GM19324 (cell line): Measurements from ENCODE around the gene TNPO1.
"Not testable (repeated sequence)": the region's sequence is repeated elsewhere in the genome, so short reads cannot be mapped to it uniquely, and the experiment has no call there.

Experiments used
- ATAC-seq: cut with Tn5 transposase; IDR thresholded peaks from one replicate; pipeline ENCODE4 v1.9.1; 2021; ENCODE audit warnings: mild to moderate bottlenecking, moderate library complexity; ENCODE audit not compliant: unreplicated experiment, low FRiP score

Gene TNPO1

DNA sequence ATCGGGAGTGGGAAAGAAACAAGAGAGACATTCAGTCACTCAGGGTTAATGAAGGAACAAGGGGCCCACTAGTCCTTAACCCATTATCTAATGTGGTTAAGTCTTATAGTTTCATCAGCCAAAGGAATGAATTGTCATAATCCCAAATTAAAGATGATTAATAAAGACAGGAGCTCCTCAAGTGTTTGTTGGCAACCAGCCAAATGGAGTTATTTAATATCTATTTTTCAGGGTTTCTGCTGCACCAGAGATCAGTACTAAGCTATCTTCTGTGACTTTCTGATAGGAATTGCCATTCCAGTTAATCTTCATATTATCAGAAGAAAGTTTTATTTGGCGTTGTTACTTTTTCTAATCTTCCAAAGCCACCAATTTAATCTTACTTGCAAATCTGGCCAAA is 105.4 kb downstream of the TNPO1 start:
- no peak for ATAC-seq

- no peak for ATAC-seq
These were observed 106.0 kb downstream of the TNPO1 start for GRCh38 chr5:72922422-72922821.

- ATAC-seq: no peak
These were observed 109.0 kb downstream of the TNPO1 start for GRCh38 chr5:72925336-72926010.

DNA sequence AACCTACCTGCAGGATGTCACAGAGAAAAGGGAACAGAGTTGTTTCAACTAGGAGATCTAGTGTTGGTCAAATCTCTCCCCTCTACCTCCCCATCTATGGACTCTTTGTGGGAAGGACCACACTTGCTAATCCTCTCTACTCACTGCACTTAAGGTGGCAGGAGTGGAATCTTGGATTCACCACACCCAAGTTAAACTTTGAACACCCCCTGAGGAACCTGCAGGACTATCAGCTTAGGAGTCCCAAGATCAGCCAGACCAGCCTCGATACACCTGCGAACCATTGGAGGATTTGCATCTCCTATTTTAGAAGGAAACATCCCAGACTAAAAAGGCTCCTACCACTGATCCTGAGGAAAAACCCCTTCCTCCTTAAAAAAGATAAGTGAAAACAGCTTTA is 116.2 kb downstream of the TNPO1 start:
- ATAC-seq: not testable (repeated sequence)

GRCh38 chr5:72934953-72935725 is 118.7 kb downstream of the TNPO1 start:
- ATAC-seq: not testable (repeated sequence)

DNA sequence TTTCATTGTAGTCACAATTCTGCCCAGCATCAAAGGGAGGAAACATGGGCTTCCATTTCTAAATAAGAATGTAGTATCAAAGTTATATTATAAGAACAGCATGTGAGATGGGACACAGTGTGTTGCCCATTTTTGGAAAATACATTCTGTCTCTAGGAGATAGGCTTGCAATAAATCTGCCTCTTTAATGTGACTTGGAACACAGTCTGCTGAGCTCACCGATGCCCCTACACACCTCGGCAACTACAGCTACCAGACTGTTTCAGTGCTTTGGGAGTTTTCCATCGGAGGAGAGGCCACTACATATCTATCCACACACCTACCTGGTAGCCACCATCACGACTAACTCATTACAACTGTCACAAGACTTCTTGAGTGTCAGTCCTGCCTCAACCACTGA is 120.4 kb downstream of the TNPO1 start:
- ATAC-seq: no peak

GRCh38 chr5:72937517-72938061 is 121.1 kb downstream of the TNPO1 start:
- no peak for ATAC-seq

DNA sequence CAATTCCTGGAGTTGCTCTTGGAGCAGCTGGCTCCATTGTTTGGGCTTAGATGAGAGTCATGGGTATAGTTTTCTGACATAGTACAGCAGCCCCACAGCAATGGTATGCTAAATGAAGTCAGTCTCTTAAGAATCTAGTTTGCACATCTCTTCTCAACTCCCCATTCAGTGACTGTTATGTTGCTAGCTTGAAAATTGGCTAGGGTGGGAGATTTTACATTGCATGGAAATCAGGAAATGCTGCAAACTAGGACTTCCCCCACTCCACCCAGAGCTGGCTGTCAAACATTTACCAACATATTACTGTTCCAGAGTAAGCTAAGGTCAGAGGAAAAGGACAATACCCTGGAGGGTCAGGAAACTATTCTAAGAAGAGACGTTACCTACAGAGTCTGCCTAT is 121.7 kb downstream of the TNPO1 start:
- no peak for ATAC-seq

DNA sequence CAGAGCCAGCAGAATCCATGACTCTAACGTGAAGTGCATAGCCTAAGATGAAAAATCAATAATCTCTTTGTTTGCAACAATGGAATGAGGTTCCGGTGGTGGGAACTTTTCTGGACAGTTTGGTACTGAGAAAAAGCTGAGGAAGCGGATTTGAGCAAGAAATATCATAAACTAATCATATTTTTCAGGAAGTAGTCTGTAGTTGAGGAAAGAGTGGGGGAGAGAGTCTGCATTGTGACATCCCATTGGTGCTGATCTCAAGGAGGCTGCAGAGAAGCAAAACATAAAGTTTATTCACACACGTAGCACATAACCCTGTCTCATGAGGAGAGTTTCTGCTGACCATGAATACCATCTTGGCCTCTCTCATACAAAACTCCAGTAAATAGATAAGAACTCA is 123.6 kb downstream of the TNPO1 start:
- ATAC-seq: no peak

GRCh38 chr5:72943307-72943706 is 126.8 kb downstream of the TNPO1 start:
- ATAC-seq: no peak

DNA sequence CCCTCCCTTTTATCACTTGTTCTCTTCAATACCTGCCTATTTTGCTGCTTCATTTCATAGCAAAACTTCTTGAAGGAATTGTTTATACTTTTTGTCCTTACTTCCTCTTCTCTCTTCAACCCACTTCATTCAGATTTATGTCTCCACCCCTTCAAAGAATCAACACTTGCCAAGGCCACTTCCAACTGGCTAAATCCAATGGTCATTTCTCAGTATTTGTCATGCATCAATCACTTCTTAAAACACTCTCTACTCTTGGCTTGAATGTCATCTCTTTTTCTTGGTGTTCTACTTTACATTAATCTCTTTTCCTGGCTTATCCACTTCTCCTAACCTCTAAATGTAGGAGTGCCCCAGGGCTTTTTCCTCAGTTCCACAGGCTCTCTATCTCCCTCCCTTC is 131.0 kb downstream of the TNPO1 start:
- no peak for ATAC-seq

DNA sequence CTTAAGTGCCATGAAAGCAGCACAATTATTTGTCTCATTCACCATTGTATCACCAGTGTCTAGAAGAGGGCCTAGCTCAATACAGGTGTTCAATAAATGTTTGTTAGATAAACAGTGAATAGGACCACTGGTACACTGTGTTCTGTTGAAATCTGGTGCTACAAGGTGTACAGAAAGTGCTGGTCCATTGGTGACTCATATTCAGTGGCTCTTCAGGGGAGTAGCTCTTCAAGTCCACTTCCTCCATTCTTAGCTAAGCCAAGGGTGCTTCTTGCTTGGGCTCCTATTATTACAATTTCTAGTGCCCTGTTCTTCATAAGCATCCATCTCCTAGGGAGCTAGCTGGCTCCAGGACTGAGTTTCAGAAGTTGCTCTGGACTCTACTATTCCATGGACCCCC is 133.0 kb downstream of the TNPO1 start:
- ATAC-seq: no peak

DNA sequence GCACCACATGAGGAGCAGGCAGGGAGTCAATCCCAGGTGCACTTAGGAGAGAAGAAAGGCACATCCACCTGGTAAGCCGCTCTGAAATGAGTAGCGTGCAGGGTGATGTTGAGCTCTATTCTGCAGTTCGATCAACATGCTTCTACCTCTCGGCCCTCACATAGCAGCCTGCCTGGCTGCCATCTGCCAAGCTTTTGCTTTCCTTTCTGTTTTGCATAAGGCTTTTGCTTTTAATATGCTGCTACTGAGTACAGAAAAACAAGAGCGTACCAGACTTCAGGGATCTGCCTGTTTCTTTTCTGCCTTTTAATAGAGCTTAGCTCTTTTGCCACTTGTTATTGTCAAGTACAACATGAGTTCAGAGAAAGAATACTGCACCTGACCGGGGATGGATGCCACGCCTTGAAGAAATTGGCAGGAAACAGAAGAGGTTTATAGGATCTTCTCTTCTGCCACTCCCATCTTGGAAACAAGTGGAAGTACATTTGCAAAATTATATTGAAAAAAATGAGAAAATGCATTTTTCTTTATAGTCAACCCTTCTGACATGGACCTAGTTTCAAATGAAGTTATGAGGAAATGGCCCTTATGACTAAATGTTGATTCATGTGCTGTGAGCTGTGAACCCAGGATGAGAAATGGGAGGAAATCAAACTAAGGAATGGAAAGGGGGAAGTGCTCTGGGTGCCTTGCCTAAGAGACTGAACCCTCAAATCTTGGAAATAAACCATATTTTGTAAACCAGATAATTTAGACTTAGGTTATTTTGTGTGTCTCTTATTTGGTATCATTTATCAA is 135.4 kb downstream of the TNPO1 start:
- no peak for ATAC-seq

DNA sequence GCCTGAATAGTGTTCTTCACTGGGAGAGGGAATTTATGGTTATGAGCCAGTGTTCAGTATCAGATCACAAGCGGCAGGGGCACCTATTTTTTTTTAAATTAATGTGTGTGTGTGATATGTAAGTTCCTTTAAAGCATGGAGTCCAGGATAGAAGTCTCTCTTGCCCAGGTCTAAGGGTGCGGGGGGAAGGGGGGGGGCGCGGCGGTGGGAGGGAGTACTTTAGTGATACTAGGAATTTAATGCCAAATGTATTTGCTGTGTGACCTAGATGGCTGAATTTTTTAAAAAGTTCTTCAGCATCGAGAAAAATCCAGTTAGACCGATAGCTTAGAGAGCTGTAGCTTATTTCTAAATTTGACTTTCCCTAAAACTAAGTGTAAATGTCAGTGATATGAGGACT is 137.9 kb downstream of the TNPO1 start:
- no peak for ATAC-seq

- peak; percentile 48 for ATAC-seq
These were observed 138.8 kb downstream of the TNPO1 start for GRCh38 chr5:72955143-72955767.

DNA sequence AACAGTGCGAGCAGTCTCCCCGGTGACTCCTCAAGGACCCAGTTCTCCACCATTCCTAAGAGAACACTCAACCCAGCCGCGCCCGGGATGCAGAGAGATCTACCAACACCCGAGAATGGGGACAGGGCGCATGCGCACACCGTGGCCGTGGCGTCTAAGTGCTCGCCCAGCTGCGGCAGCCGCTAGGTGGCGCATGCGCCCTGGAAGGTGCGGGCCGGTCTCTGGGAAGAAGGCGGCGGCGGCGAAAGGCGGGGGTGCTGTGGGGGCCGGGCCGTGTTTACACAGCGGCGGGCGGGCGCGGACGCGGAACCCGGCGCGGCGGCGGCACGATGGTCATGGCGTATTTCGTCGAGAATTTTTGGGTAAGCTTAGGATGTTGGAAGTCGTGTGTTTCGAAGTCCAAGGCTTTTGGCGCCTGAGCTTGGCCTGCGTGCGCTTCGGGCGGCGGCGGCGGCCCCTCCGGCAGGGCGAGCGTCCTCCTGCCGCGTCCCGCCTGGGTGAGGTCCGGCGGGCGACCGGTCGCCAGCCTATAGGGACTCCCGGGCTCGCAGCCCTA is 139.4 kb downstream of the TNPO1 start, which contains the start of gene FCHO2:
FCHO2 (plus strand) TSS at position 274 of the 556 bp plus-strand sequence; CDS start at position 330, 56 bp downstream.
- ATAC-seq: peak; percentile 95

DNA sequence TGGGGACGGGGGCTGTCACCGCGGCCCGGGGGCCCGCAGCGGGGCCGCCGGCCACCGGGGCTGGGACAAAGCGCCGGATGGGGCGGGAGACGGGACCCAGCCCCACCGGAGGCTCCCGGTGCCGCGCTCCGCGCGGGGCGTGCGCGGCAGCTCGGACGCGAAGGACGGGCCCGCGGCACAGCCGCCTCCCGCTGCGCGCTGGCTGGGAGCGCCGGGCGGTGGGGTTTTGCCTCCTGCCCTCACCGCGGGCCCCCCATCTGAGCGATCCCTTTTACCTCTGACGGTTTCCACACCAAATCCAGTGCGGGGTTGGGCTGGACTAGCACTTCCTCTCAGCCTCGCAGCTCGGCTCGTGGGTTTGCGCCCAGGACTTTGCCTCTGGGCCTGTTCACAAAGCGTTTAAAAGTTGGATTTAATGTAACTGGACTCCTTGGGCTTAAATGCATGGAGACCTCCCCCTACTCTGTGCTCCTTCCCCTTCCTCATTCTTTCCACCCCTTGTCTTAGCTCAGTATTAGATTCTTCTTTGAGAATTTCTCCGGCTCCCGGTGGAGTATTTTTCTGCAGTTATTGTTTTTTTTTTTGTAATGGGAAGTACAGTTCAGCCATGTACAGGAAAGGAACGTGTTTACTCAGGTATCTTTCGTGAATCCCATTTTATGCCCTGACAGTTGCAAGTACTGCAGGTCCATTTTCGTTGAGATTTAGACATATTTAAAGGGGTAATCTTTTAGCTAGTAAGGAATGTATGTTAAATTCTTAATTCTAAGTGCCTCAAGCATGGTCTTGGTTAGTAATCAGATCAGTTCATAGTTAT is 140.1 kb downstream of the TNPO1 start:
- peak; percentile 46 for ATAC-seq

- no peak for ATAC-seq
These were observed 140.9 kb downstream of the TNPO1 start for GRCh38 chr5:72957337-72957736.

DNA sequence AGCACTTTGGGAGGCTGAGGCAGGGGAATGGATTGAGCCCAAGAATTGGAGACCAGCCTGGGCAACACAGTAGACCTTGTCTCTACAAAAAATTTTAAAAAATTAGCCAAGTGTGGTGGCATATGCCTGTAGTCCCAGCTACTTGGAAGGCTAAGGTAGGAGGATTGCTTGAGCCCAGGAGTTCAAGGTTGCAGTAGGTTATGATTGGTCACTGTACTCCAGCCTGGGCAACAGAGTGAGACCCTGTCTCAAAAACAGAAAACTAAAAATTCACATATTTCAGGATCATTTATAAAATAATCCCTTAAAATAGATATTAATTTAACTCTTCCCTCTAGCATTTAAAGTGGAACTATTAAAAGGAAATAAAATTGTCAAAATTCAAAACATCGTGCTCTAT is 142.8 kb downstream of the TNPO1 start:
- no peak for ATAC-seq
